HepG2 (cell line): ENCODE results near the gene MMP25. TPM values are rescaled to one million over a fixed set of nuclear protein-coding genes. Genes with fewer than 3 reads are reported as not detected.

Source experiments
- ARHGAP35 ChIP-seq: sonication (generic); formaldehyde crosslinking; IDR thresholded peaks from 2 replicates; pipeline ENCODE4 v1.9.0; 2022; ENCODE audit warnings: mild to moderate bottlenecking, inconsistent platforms, moderate library complexity, missing genetic modification reagents, borderline replicate concordance
- ARID3A ChIP-seq: IDR thresholded peaks from 2 replicates; pipeline ENCODE4 v1.6.1; 2012; ENCODE audit warnings: low read depth, low read length, improper control_type of control experiment
- CBX2 ChIP-seq, 2 experiments: fragments of 200-600 bp in 1 of 2; sonication (generic); formaldehyde crosslinking in 1 of 2; IDR thresholded peaks; 2 replicates each; pipeline versions ENCODE4 v1.7.0 to v1.8.1; 2018 to 2022; ENCODE audit warnings: low read depth in 2 of 2, low read length in 1 of 2, mild to moderate bottlenecking in 1 of 2, missing genetic modification reagents in 1 of 2
- ELF4 ChIP-seq: sonication (generic); formaldehyde crosslinking; IDR thresholded peaks from 2 replicates; pipeline ENCODE4 v1.5.0; 2020; ENCODE audit warnings: missing genetic modification reagents, mild to moderate bottlenecking, moderate library complexity, borderline replicate concordance
- HMGXB3 ChIP-seq: sonication (generic); formaldehyde crosslinking; IDR thresholded peaks from 2 replicates; pipeline ENCODE4 v1.4.0; 2020; ENCODE audit warnings: missing genetic modification reagents, borderline replicate concordance
- MXD3 ChIP-seq: IDR thresholded peaks from 2 replicates; pipeline ENCODE4 v1.6.1; 2016; ENCODE audit warnings: mild to moderate bottlenecking, missing biosample characterization, missing genetic modification reagents
- PBX2 ChIP-seq: IDR thresholded peaks from 2 replicates; pipeline ENCODE4 v1.6.1; 2016; ENCODE audit warnings: control low read depth
- RCOR2 ChIP-seq: IDR thresholded peaks from 2 replicates; pipeline ENCODE4 v1.6.1; 2016; ENCODE audit warnings: missing biosample characterization, missing genetic modification reagents
- STAT6 ChIP-seq: sonication (generic); formaldehyde crosslinking; IDR thresholded peaks from 2 replicates; pipeline ENCODE4 v1.4.0; 2020; ENCODE audit warnings: missing genetic modification reagents, mild to moderate bottlenecking, borderline replicate concordance
- TCF7 ChIP-seq: sonication (generic); IDR thresholded peaks from 2 replicates; pipeline ENCODE4 v1.6.1; 2016; ENCODE audit warnings: antibody characterized with exemption, low read depth
- TEAD3 ChIP-seq: optimal IDR thresholded peaks from 2 replicates; pipeline ENCODE3; 2016; ENCODE audit warnings: borderline replicate concordance
- ZBTB46 ChIP-seq: sonication (generic); formaldehyde crosslinking; IDR thresholded peaks from 2 replicates; pipeline ENCODE4 v1.4.0; 2020; ENCODE audit warnings: mild to moderate bottlenecking, missing genetic modification reagents, borderline replicate concordance
- ZNF292 ChIP-seq: sonication (generic); formaldehyde crosslinking; IDR thresholded peaks from 2 replicates; pipeline ENCODE4 v1.8.1; 2022; ENCODE audit warnings: mild to moderate bottlenecking, low read depth, missing genetic modification reagents, borderline replicate concordance
- ZNF460 ChIP-seq: sonication (generic); formaldehyde crosslinking; IDR thresholded peaks from 2 replicates; pipeline ENCODE4 v1.5.1; 2020; ENCODE audit warnings: missing genetic modification reagents, mild to moderate bottlenecking, borderline replicate concordance
- ZNF883 ChIP-seq: sonication (generic); formaldehyde crosslinking; IDR thresholded peaks from 2 replicates; pipeline ENCODE4 v1.5.1; 2020; ENCODE audit warnings: mild to moderate bottlenecking, missing genetic modification reagents; ENCODE audit errors: not compliant biosample characterization
- polyA plus RNA-seq, 8 experiments: library from polyadenylated mRNA; depleted of rRNA in 3 of 8; stranded (reverse) in 7 of 8; unstranded in 1 of 8; fragments of >200 nt; fragmentation: Illumina TruSeq in 4 of 8; extraction: Trizol in 4 of 8; gene quantifications; 2 replicates each; pipeline versions ENCODE4 v1.2.1 to v1.2.3, GENCODE V29; 2011 to 2016; ENCODE audit warnings: low read depth in 4 of 8, missing spikeins in 1 of 8, mixed read lengths in 1 of 8; ENCODE audit not compliant: insufficient read depth in 1 of 8
- total RNA-seq, 5 experiments: library from RNA; depleted of rRNA; stranded (reverse); fragments of >200 nt; fragmentation: Illumina TruSeq; extraction: Trizol; gene quantifications; 2 replicates each; pipeline ENCODE4 v1.2.3, GENCODE V29; 2016; ENCODE audit warnings: low read depth in 1 of 5

The MMP25 gene
- total and polyA plus RNA-seq, 2 of the 13 experiments (the other 11 are each of a cell fraction or from before 2014, with no cell fraction given) = 0.04 to 0.08 TPM

GRCh38 chr16:3065069-3065741, 18.8 kb downstream of the MMP25 start, which contains the start of gene IL32 (continued):
- peak; percentile 33 for TF ChIP-seq HMGXB3 (CRISPR knock-in tag)
- peak; percentile 61; the same call in 1 of the 2 replicates for TF ChIP-seq ARHGAP35 (CRISPR knock-in tag)
- peak; percentile 89 for TF ChIP-seq TEAD3 (CRISPR knock-in tag)
- no peak for TF ChIP-seq ZNF460 (CRISPR knock-in tag)
- peak; percentile 43 for TF ChIP-seq ZNF883 (CRISPR knock-in tag)
- peak; percentile 54; the same call in 1 of the 2 replicates for TF ChIP-seq STAT6 (CRISPR knock-in tag)
- TF ChIP-seq ZNF292 (CRISPR knock-in tag) = no peak
- no peak for TF ChIP-seq CBX2 (IDR thresholded peaks at IDR 0.05; ENCODE audit: low read depth, low read length)
- TF ChIP-seq CBX2 (CRISPR knock-in tag; IDR thresholded peaks at IDR 0.05; ENCODE audit: low read depth) = no peak
- no peak for TF ChIP-seq ZBTB46 (CRISPR knock-in tag)
- TF ChIP-seq PBX2 = no peak
- TF ChIP-seq ELF4 = peak; percentile 49; the same call in 1 of the 2 replicates
- no peak for TF ChIP-seq TCF7
- TF ChIP-seq ARID3A = no peak
- TF ChIP-seq RCOR2 (CRISPR knock-in tag) = 0 out of 2 replicates have a peak, but pooled peaks have one; percentile 32
- TF ChIP-seq MXD3 (CRISPR knock-in tag) = 0 out of 2 replicates have a peak, but pooled peaks have one; percentile 25
